ENCODE measurements around the gene DLGAP4.

DNA sequence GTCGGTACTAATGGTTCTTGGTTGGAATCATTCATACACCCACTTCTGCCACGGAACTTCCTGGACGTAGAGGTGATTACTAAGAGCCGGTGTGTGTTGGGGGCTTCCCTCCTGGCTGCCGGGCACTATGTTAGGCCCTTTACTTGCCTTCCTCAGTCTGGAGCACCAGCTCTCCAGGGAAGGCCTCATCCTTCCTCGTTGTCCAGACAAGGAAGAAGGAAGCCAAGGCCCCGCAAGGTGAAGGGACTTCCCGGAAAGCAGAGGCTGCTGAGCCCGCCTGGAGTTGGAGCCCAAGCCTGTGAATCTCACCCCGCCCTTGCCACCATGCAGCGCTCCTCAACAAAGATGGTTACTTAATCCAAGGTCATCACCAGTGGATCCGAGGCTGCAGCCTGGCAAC, 43.7 kb upstream of the DLGAP4 start:
- no peak for TF ChIP-seq POLR2A (IDR thresholded peaks at IDR 0.05)
- TF ChIP-seq, protein P1, sequence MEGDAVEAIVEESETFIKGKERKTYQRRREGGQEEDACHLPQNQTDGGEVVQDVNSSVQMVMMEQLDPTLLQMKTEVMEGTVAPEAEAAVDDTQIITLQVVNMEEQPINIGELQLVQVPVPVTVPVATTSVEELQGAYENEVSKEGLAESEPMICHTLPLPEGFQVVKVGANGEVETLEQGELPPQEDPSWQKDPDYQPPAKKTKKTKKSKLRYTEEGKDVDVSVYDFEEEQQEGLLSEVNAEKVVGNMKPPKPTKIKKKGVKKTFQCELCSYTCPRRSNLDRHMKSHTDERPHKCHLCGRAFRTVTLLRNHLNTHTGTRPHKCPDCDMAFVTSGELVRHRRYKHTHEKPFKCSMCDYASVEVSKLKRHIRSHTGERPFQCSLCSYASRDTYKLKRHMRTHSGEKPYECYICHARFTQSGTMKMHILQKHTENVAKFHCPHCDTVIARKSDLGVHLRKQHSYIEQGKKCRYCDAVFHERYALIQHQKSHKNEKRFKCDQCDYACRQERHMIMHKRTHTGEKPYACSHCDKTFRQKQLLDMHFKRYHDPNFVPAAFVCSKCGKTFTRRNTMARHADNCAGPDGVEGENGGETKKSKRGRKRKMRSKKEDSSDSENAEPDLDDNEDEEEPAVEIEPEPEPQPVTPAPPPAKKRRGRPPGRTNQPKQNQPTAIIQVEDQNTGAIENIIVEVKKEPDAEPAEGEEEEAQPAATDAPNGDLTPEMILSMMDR (IDR thresholded peaks at IDR 0.05 in 4 of 5, conservative IDR thresholded peaks at IDR 0.05 in 1 of 5): no peak

Data from gastrocnemius medialis (tissue), 4 donors.